H1 (cell line): ENCODE data around the gene MYL9. TPM values are rescaled to one million over a fixed set of nuclear protein-coding genes. Genes with fewer than 3 reads are reported as not detected.
A peak's percentile ranks its signal among the peaks of the same experiment; 100 is the strongest.

ENCODE experiments used
- CTCF ChIA-PET: fragments of 300-600 bp; sonication (Branson Sonifier 250); formaldehyde crosslinking; loops from one replicate; lab custom pipeline; 2021; ENCODE audit not compliant: partially characterized antibody; lab: Charles Lee
- POLR2A ChIA-PET: fragments of 300-600 bp; sonication (Branson Sonifier 250); formaldehyde crosslinking; loops from one replicate; lab custom pipeline; 2021; ENCODE audit warnings: inconsistent platforms; ENCODE audit not compliant: partially characterized antibody; lab: Charles Lee
- DNase-seq, 2 experiments: peaks; one replicate each; pipeline versions ENCODE4 v3.0.0 to v3.0.0-alpha.2; 2010 to 2022; ENCODE audit warnings: low spot score in 2 of 2, low read depth in 1 of 2, mixed read lengths in 1 of 2
- FAIRE-seq: peaks from 2 replicates; lab custom pipeline; 2011; peaks lifted over from hg19 to GRCh38; lab: Jason Lieb, UNC
- H2AFZ ChIP-seq: 2 replicates; pipeline ENCODE4 v1.8.1; 2012; ENCODE audit warnings: low read length, inconsistent platforms
- H2AK5ac ChIP-seq: 2 replicates; pipeline ENCODE4 v1.6.1; 2013; ENCODE audit warnings: low read depth, low read length
- H2BK120ac ChIP-seq: replicated peaks from 2 replicates; pipeline ENCODE3; 2013; ENCODE audit warnings: low read depth, low read length, inconsistent platforms
- H2BK12ac ChIP-seq: 2 replicates; pipeline ENCODE4 v1.6.1; 2013; ENCODE audit warnings: low read depth, low read length
- H2BK15ac ChIP-seq: 2 replicates; pipeline ENCODE4 v1.6.1; 2013; ENCODE audit warnings: low read length
- H2BK20ac ChIP-seq: 2 replicates; pipeline ENCODE4 v1.6.1; 2013; ENCODE audit warnings: low read length
- H2BK5ac ChIP-seq: 2 replicates; pipeline ENCODE4 v1.6.1; 2013; ENCODE audit warnings: low read depth, low read length
- H3K14ac ChIP-seq: 2 replicates; pipeline ENCODE4 v1.6.1; 2013; ENCODE audit warnings: inconsistent platforms; ENCODE audit not compliant: insufficient read length
- H3K18ac ChIP-seq: 2 replicates; pipeline ENCODE4 v1.6.1; 2013; ENCODE audit warnings: low read length; ENCODE audit errors: extremely low read depth
- H3K23ac ChIP-seq: 2 replicates; pipeline ENCODE4 v1.6.1; 2013; ENCODE audit warnings: inconsistent platforms; ENCODE audit not compliant: insufficient read length
- H3K23me2 ChIP-seq: 2 replicates; pipeline ENCODE4 v1.6.1; 2013; ENCODE audit warnings: low read depth, low read length
- H3K27ac ChIP-seq: 2 replicates; pipeline ENCODE4 v1.6.1; 2011; ENCODE audit warnings: low read depth, low read length, inconsistent platforms
- H3K27me3 ChIP-seq, 4 experiments: replicated peaks in 1 of 4; 1 replicate in 1 of 4; 2 replicates in 3 of 4; pipeline versions ENCODE4 v1.6.1 to v1.8.1; 2011 to 2013; ENCODE audit warnings: low read length in 3 of 4, mild to moderate bottlenecking in 3 of 4, inconsistent platforms in 2 of 4, mixed read lengths in 2 of 4, moderate library complexity in 1 of 4; ENCODE audit not compliant: control insufficient read depth in 3 of 4, insufficient read depth in 3 of 4; ENCODE audit errors: extremely low read depth in 1 of 4
- H3K36me3 ChIP-seq, 4 experiments: 2 replicates each; pipeline versions ENCODE4 v1.6.1 to v1.8.1; 2011 to 2013; ENCODE audit warnings: mild to moderate bottlenecking in 4 of 4, low read length in 3 of 4, moderate library complexity in 2 of 4, control low read depth in 1 of 4, inconsistent platforms in 1 of 4; ENCODE audit not compliant: insufficient read depth in 4 of 4, control insufficient read depth in 2 of 4
- H3K4ac ChIP-seq: replicated peaks from 2 replicates; pipeline ENCODE3; 2013; ENCODE audit warnings: low read length, low read depth, mixed read lengths, inconsistent platforms; ENCODE audit not compliant: insufficient read length
- H3K4me1 ChIP-seq, 4 experiments: replicated peaks in 1 of 4; 1 replicate in 1 of 4; 2 replicates in 3 of 4; pipeline versions ENCODE4 v1.6.1 to v1.8.1; 2011 to 2013; ENCODE audit warnings: low read length in 3 of 4, inconsistent platforms in 2 of 4, mixed read lengths in 1 of 4; ENCODE audit not compliant: insufficient read depth in 4 of 4, control insufficient read depth in 3 of 4
- H3K4me2 ChIP-seq, 2 experiments: 2 replicates each; pipeline versions ENCODE4 v1.6.1 to v1.8.1; 2011 to 2013; ENCODE audit warnings: low read depth in 2 of 2, low read length in 2 of 2, control low read depth in 1 of 2, inconsistent platforms in 1 of 2, mild to moderate bottlenecking in 1 of 2; ENCODE audit not compliant: insufficient read depth in 1 of 2
- H3K4me3 ChIP-seq, 4 experiments: fragments of 200-600, 300-600 bp in 1 of 4; sonication (generic), shearing (Covaris generic), sonication (Bioruptor Twin) in 1 of 4; 2 replicates each; pipeline versions ENCODE4 v1.5.1 to v1.8.1; 2011 to 2016; ENCODE audit warnings: low read length in 4 of 4, low read depth in 3 of 4, control low read depth in 2 of 4, inconsistent platforms in 2 of 4, mild to moderate bottlenecking in 2 of 4, mixed read lengths in 1 of 4, moderate library complexity in 1 of 4; ENCODE audit not compliant: insufficient read depth in 2 of 4; ENCODE audit errors: extremely low read depth in 1 of 4
- H3K56ac ChIP-seq: replicated peaks from 2 replicates; pipeline ENCODE3; 2013; ENCODE audit warnings: low read depth, mild to moderate bottlenecking, mixed read lengths, low read length, inconsistent platforms; ENCODE audit not compliant: insufficient read length
- H3K79me1 ChIP-seq: 2 replicates; pipeline ENCODE4 v1.6.1; 2013; ENCODE audit warnings: low read depth, low read length, control low read depth
- H3K79me2 ChIP-seq, 2 experiments: 2 replicates each; pipeline versions ENCODE4 v1.6.1 to v1.8.1; 2012 to 2013; ENCODE audit warnings: low read length in 2 of 2, mild to moderate bottlenecking in 2 of 2, inconsistent platforms in 1 of 2; ENCODE audit not compliant: insufficient read depth in 2 of 2, control insufficient read depth in 1 of 2
- H3K9ac ChIP-seq, 4 experiments: replicated peaks in 1 of 4; 1 replicate in 1 of 4; 2 replicates in 3 of 4; pipeline versions ENCODE4 v1.6.1 to v1.8.1; 2011 to 2013; ENCODE audit warnings: low read depth in 3 of 4, low read length in 3 of 4, control low read depth in 2 of 4, mild to moderate bottlenecking in 2 of 4, moderate library complexity in 2 of 4, inconsistent platforms in 1 of 4; ENCODE audit errors: extremely low read depth in 1 of 4
- H3K9me3 ChIP-seq, 2 experiments: 2 replicates each; pipeline versions ENCODE4 v1.6.1 to v1.8.1; 2012 to 2013; ENCODE audit warnings: mild to moderate bottlenecking in 2 of 2, moderate library complexity in 2 of 2, control low read depth in 1 of 2, inconsistent platforms in 1 of 2, low read depth in 1 of 2, low read length in 1 of 2, mixed read lengths in 1 of 2; ENCODE audit not compliant: insufficient read depth in 2 of 2
- H4K20me1 ChIP-seq, 2 experiments: replicated peaks in 1 of 2; 2 replicates each; pipeline versions ENCODE3 to v1.8.1; 2011 to 2013; ENCODE audit warnings: inconsistent platforms in 2 of 2, low read length in 2 of 2, mild to moderate bottlenecking in 1 of 2; ENCODE audit not compliant: insufficient read depth in 2 of 2, control insufficient read depth in 1 of 2
- H4K5ac ChIP-seq: 2 replicates; pipeline ENCODE4 v1.6.1; 2013; ENCODE audit warnings: low read length, low read depth, mixed read lengths, inconsistent platforms; ENCODE audit not compliant: insufficient read length
- H4K8ac ChIP-seq: 2 replicates; pipeline ENCODE4 v1.8.0; 2013; ENCODE audit warnings: mild to moderate bottlenecking, moderate library complexity, low read length, inconsistent platforms; ENCODE audit not compliant: insufficient read depth; ENCODE audit errors: extremely low read depth
- H4K91ac ChIP-seq: replicated peaks from 2 replicates; pipeline ENCODE3; 2013; ENCODE audit warnings: low read length, mixed read lengths, inconsistent platforms; ENCODE audit not compliant: insufficient read length
- EGR1 ChIP-seq: IDR thresholded peaks from 2 replicates; pipeline ENCODE4 v1.6.1; 2011; ENCODE audit warnings: low read depth, low read length, borderline replicate concordance
- KDM1A ChIP-seq: fragments of 200-600, 300-600 bp; sonication (generic); IDR thresholded peaks from 2 replicates; pipeline ENCODE4 v1.7.1; 2016; ENCODE audit warnings: mild to moderate bottlenecking, low read length, borderline replicate concordance
- PHF8 ChIP-seq: fragments of 200-600 bp; sonication (generic); conservative IDR thresholded peaks from 2 replicates; pipeline ENCODE4 v1.7.1; 2012; ENCODE audit warnings: low read depth, mild to moderate bottlenecking, inconsistent platforms, low read length, moderate library complexity
- SAP30 ChIP-seq: fragments of 300-600 bp; sonication (generic); IDR thresholded peaks from 2 replicates; pipeline ENCODE4 v1.7.1; 2012; ENCODE audit warnings: low read length, moderate library complexity, mild to moderate bottlenecking, inconsistent platforms; ENCODE audit not compliant: insufficient read depth, insufficient replicate concordance
- SIN3A ChIP-seq, 2 experiments: IDR thresholded peaks in 1 of 2; conservative IDR thresholded peaks in 1 of 2; 2 replicates each; pipeline ENCODE4 v1.6.1; 2011 to 2012; ENCODE audit warnings: low read length in 2 of 2, improper control_type of control experiment in 1 of 2, low read depth in 1 of 2, mild to moderate bottlenecking in 1 of 2
- TCF12 ChIP-seq: IDR thresholded peaks from 2 replicates; pipeline ENCODE4 v1.6.1; 2011; ENCODE audit warnings: low read depth, mild to moderate bottlenecking, low read length
- YY1 ChIP-seq: IDR thresholded peaks from 2 replicates; pipeline ENCODE4 v1.6.1; 2011; ENCODE audit warnings: low read depth, mild to moderate bottlenecking, low read length
- WGBS, 2 experiments: shearing (Covaris generic) in 1 of 2; methylation state at CpG; one replicate each; pipeline versions ENCODE4 v1.1.6 to v1.1.7; 2013 to 2015; ENCODE audit warnings: low lambda C conversion rate in 2 of 2, mixed read lengths in 2 of 2, inconsistent platforms in 1 of 2, low coverage in 1 of 2, missing lambda C conversion rate in 1 of 2; ENCODE audit not compliant: insufficient replicate concordance in 2 of 2, insufficient coverage in 1 of 2, insufficient read length in 1 of 2; ENCODE audit errors: extremely low coverage in 1 of 2, missing lambda C conversion rate in 1 of 2; 5-methylcytosine and 5-hydroxymethylcytosine counted together
- polyA plus RNA-seq, 7 experiments: library from polyadenylated mRNA; depleted of rRNA in 3 of 7; stranded (reverse) in 5 of 7; unstranded in 2 of 7; fragments of >200 nt in 5 of 7; fragments of 200-250 nt in 2 of 7; gene quantifications; 1 replicate in 5 of 7; 2 replicates in 1 of 7; 4 replicates in 1 of 7; pipeline versions ENCODE4 v1.2.1 to v1.2.3, GENCODE V29; 2011 to 2013; ENCODE audit warnings: missing spikeins in 2 of 7, mixed read lengths in 2 of 7
- total RNA-seq: library from RNA; stranded (reverse); fragmentation: NEBNext Ultra II Directional; extraction: Animal tissue kit (Norgen Biotek cat#: 25700); gene quantifications from 2 replicates; pipeline ENCODE4 v1.2.1, GENCODE V29; 2021
- TF ChIP-seq, protein P1 (sequence below): IDR thresholded peaks from 2 replicates; pipeline ENCODE4 v1.6.1; 2012; ENCODE audit warnings: inconsistent platforms

MYL9 gene
- total and polyA plus RNA-seq, 2 of the 8 experiments (the other 6 are each of a cell fraction or from before 2014, with no cell fraction given): 26.8 to 193 TPM

DNA sequence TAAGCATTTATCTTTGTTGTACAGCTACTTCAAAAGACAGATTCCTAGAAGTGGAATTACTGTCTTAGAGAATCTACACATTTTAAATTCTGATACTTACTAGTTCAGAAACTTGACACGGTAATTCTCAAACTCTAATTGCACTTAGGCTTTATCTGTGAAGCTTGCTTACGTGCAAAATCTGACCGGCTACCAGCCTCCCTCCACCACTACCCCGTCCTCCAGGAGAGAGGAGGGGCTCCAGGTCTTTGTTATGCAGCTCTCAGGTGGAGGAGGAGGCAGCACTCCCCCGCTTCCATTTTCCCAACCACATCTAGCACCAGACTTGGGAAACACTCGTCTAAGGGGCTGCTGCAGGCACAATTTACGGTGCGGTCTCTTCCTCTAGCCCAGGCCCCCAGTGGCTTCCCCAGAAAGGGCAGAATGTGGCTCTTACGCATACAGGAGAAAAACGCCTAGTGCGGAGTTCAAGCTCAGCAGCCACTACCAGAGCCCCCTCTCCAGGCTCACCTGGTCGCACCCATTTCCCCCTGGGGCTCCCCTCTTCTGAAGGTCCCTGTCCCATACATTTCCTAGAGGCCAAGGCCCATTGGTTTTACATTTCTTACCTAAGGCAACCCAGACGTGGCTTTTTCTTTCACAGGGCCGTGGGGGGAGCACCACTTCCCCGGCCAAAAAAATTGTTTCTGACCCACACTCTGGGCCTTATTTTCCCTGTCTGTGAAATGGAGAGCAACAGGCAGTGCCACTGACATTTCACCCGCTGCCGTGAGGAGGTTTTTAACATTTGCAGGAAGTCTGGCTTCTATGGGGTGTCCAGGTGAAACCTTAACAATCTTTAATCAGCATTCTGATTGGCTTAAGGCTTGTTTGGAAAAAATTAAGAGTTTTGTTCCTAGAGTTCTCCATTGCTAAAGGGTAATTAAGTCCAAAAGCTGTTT lies 30.5 kb downstream of the MYL9 start:
- POLR2A ChIA-PET: interaction anchor here (0.8 to 17.6 kb wide), 11 partner anchors 10 to 293 kb away, joined by 3 to 388 read pairs (median 5); partner anchors contain the start of gene RAB5IF
- Histone ChIP-seq H3K23ac (no peak overlapping the region), H2AK5ac (0 out of 2 replicates have a peak overlapping the region, but pooled peaks have one; percentile 86), H3K4me2 (peak overlapping the region; percentile 98 to 99), H4K5ac (peak overlapping the region; percentile 55), H3K9ac (peak overlapping the region in 3 of 4 experiments; percentile 3 to 51 (median 43); a peak in 6 of 7 replicates), H4K91ac (peak overlapping the region; percentile 54), H3K27me3 (no peaks in the 10 kb centered on the region), H3K4ac (peak overlapping the region; percentile 10), H2BK12ac (peak overlapping the region; percentile 89), H3K9me3 (no peaks in the 10 kb centered on the region), H3K18ac (peak overlapping the region; percentile 52), H4K8ac (peak overlapping the region; percentile 15; the same call in 1 of the 2 replicates), H2BK5ac (peak overlapping the region; percentile 93), H2BK20ac (0 out of 2 replicates have a peak overlapping the region, but pooled peaks have one; percentile 9), H3K27ac (peak overlapping the region; percentile 85), H2BK120ac (peak overlapping the region; percentile 63), H2BK15ac (no peak overlapping the region), H4K20me1 (peaks cover 0 to 4% of the 10 kb centered on the region in 2 experiments), H3K79me1 (peaks cover 2% of the 10 kb centered on the region), H3K14ac (no peak overlapping the region), H3K79me2 (peaks cover 18 to 42% of the 10 kb centered on the region in 2 experiments), H3K4me3 (peak overlapping the region; percentile 42 to 98 (median 62); a peak in 7 of 8 replicates), H3K23me2 (peaks cover 17% of the 10 kb centered on the region), H3K4me1 (peaks cover 14 to 31% (median 18%) of the 10 kb centered on the region in 4 experiments), H3K36me3 (no peaks in the 10 kb centered on the region; a peak in 1 of 8 replicates), H2AFZ (no peak overlapping the region), H3K56ac (peak overlapping the region; percentile 95)
- DNase-seq: peak; percentile 61 to 70
- CTCF ChIA-PET: interaction anchor here (0.7 to 18.0 kb wide), 8 partner anchors 12 to 41 kb away, joined by 4 to 202 read pairs (median 9); partner anchors contain the start of genes MYL9 and RAB5IF
- peak; percentile 55 for FAIRE-seq
- 5% methylated on average over 17 of the region's 17 CpGs; no CpG with 5 or more reads in 1 of the 2 experiments for WGBS, 2 experiments
- TF ChIP-seq YY1 (peak; percentile 24; the same call in 1 of the 2 replicates), SIN3A (conservative IDR thresholded peaks at IDR 0.05 in 1 of 2, IDR thresholded peaks at IDR 0.05 in 1 of 2; ENCODE audit: low read depth in 1 of 2, low read length in 2 of 2) (no peak), KDM1A (no peak), PHF8 (0 out of 2 replicates have a peak, but pooled peaks have one; percentile 30), TCF12 (no peak), EGR1 (peak; percentile 45; the same call in 1 of the 2 replicates), SAP30 (no peak)
- TF ChIP-seq, protein P1, sequence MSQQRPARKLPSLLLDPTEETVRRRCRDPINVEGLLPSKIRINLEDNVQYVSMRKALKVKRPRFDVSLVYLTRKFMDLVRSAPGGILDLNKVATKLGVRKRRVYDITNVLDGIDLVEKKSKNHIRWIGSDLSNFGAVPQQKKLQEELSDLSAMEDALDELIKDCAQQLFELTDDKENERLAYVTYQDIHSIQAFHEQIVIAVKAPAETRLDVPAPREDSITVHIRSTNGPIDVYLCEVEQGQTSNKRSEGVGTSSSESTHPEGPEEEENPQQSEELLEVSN: no peak
